Measurements from ENCODE around the gene PBX1. TPM values are rescaled to one million over a fixed set of nuclear protein-coding genes. Genes with fewer than 3 reads are reported as not detected.

The PBX1 gene
- total and polyA plus RNA-seq, 2 of the 4 experiments (the other 2 are of a cell fraction) = 13.9 to 17.9 TPM

DNA sequence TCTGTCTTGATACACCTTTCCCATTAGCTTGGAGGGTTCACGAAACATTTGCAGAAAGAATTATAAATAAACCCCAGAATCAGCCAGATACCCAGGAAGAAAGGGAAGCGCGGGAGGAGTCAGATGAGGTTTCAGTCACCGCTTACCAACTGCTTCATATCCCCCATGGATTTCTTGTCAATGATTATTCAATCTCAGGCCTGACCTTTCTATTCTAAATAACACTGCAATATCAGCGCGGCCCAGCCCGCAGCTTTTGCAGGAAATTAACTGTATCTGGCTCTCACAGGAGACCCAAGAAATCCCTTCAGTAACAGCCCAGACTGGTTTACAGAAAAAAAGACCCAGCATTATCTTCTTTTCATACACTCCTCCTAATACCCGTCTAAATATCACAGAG, 308.6 kb downstream of the PBX1 start:
- H2AFZ ChIP-seq (replicated peaks; ENCODE audit: low read length, poor library complexity) = no peak overlapping the region
- DNase-seq (no peak), ATAC-seq (ENCODE audit: low read depth) (no peak)
- H3K4me1 ChIP-seq (ENCODE audit: control insufficient read depth, insufficient read depth, low read length) = no peaks in the 10 kb centered on the region
- no peak overlapping the region for H2BK120ac ChIP-seq (ENCODE audit: low read depth, low read length)
- no peak overlapping the region for H3K4me2 ChIP-seq (ENCODE audit: low read depth, low read length)
- no peak overlapping the region for H4K8ac ChIP-seq (ENCODE audit: low read depth in 2 of 2, low read length in 2 of 2)
- no peaks in the 10 kb centered on the region for H3K79me1 ChIP-seq (ENCODE audit: low read depth in 1 of 2, low read length in 2 of 2)
- no peak overlapping the region for H3K14ac ChIP-seq (replicated peaks; ENCODE audit: low read depth, low read length)
- no peak overlapping the region for H3K9ac ChIP-seq (ENCODE audit: low read depth, low read length)
- H3K27ac ChIP-seq (ENCODE audit: insufficient read depth, low read length) = no peak overlapping the region
- POLR2A ChIA-PET (ENCODE audit: unreplicated experiment) = no interaction called here
- CTCF ChIA-PET = no interaction called here
- 100% methylated on average over 2 of the region's 8 CpGs; no CpG with 5 or more reads in 1 of the 2 experiments for WGBS, 2 experiments (ENCODE audit: extremely low coverage in 2 of 2, insufficient read length in 1 of 2)
- H2BK20ac ChIP-seq (ENCODE audit: low read depth, low read length) = no peak overlapping the region
- H3K4ac ChIP-seq (ENCODE audit: low read depth, low read length) = no peak overlapping the region
- no peaks in the 10 kb centered on the region for H3K9me1 ChIP-seq (ENCODE audit: insufficient read depth, low read length)
- H4K20me1 ChIP-seq (ENCODE audit: insufficient read depth, low read length) = no peaks in the 10 kb centered on the region
- H4K5ac ChIP-seq (ENCODE audit: low read depth, low read length) = no peak overlapping the region
- no peak overlapping the region for H3K56ac ChIP-seq (ENCODE audit: extremely low read depth, insufficient read depth, low read length)
- in situ Hi-C loops (cut with MboI; ENCODE audit: low sequenced_read_pairs) (no loop called here), intact Hi-C loops (cut with micrococcal nuclease) (no loop called here), dilution Hi-C loops (cut with HindIII; ENCODE audit: low sequenced_read_pairs, unreplicated experiment) (no loop called here)
- no TSS peak for BruUV-seq (replicated peaks)
- no peak overlapping the region for H3K23ac ChIP-seq (ENCODE audit: low read depth, low read length)
- H3K27me3 ChIP-seq (ENCODE audit: control insufficient read depth, insufficient read depth, low read length) = peaks cover 2% of the 10 kb centered on the region; the same call in 1 of the 2 replicates
- no peak overlapping the region for H3K4me3 ChIP-seq (ENCODE audit: insufficient read depth, low read depth, low read length)
- H2BK5ac ChIP-seq (ENCODE audit: low read depth, low read length, poor library complexity, severe bottlenecking) = no peak overlapping the region
- TF ChIP-seq, protein P1, sequence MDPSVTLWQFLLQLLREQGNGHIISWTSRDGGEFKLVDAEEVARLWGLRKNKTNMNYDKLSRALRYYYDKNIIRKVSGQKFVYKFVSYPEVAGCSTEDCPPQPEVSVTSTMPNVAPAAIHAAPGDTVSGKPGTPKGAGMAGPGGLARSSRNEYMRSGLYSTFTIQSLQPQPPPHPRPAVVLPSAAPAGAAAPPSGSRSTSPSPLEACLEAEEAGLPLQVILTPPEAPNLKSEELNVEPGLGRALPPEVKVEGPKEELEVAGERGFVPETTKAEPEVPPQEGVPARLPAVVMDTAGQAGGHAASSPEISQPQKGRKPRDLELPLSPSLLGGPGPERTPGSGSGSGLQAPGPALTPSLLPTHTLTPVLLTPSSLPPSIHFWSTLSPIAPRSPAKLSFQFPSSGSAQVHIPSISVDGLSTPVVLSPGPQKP (IDR thresholded peaks at IDR 0.05; ENCODE audit: borderline replicate concordance, low read depth, low read length) = no peak
- H2AK5ac ChIP-seq (ENCODE audit: low read depth, low read length) = no peak overlapping the region
- H3K18ac ChIP-seq (ENCODE audit: low read depth, low read length) = no peak overlapping the region
- no peak overlapping the region for H4K91ac ChIP-seq (ENCODE audit: insufficient read depth, low read depth, low read length)
- no peaks in the 10 kb centered on the region for H3K36me3 ChIP-seq (ENCODE audit: control insufficient read depth, insufficient read depth, low read length)
- H3K9me3 ChIP-seq (ENCODE audit: control insufficient read depth, insufficient read depth, low read length) = no peaks in the 10 kb centered on the region
- H2AK9ac ChIP-seq (replicated peaks; ENCODE audit: low read depth, low read length, poor library complexity) = no peak overlapping the region
- H2BK15ac ChIP-seq (ENCODE audit: low read depth, low read length) = no peak overlapping the region
